Prostate gland (tissue), 2 donors: ENCODE measurements around the gene NCAM1. TPM values are rescaled to one million over a fixed set of nuclear protein-coding genes. Genes with fewer than 3 reads are reported as not detected.

Experiments used
- DNase-seq: peaks from one replicate; pipeline ENCODE4 v3.0.0-alpha.2; 2019; ENCODE audit warnings: low spot score
- H3K27ac ChIP-seq, 2 donors: fragments of 200-600 bp; sonication (generic); 2 replicates each; pipeline ENCODE4 v1.5.1; 2017 to 2019
- H3K27me3 ChIP-seq: fragments of 200-600 bp; sonication (generic); replicated peaks from 2 replicates; pipeline ENCODE4 v1.5.1; 2019; ENCODE audit not compliant: insufficient read depth
- H3K36me3 ChIP-seq, 2 donors: fragments of 200-600 bp; sonication (generic); 1 replicate in 1 of 2; 2 replicates in 1 of 2; pipeline versions ENCODE4 v1.5.1 to v1.8.1; 2017 to 2019
- H3K4me1 ChIP-seq: fragments of 200-600 bp; sonication (generic); replicated peaks from 2 replicates; pipeline ENCODE4 v1.5.1; 2019
- H3K4me3 ChIP-seq, 2 donors: fragments of 200-600 bp; sonication (generic); 2 replicates each; pipeline ENCODE4 v1.5.1; 2017 to 2019
- H3K9me3 ChIP-seq: fragments of 200-600 bp; sonication (generic); 2 replicates; pipeline ENCODE4 v1.5.1; 2017
- POLR2A ChIP-seq: fragments of 450-650 bp; IDR thresholded peaks from one replicate; pipeline ENCODE4 v1.6.1; 2016; ENCODE audit warnings: antibody characterized with exemption, mild to moderate bottlenecking
- POLR2AphosphoS5 ChIP-seq: sonication (generic); formaldehyde crosslinking; IDR thresholded peaks from one replicate; pipeline ENCODE4 v1.6.1; 2017; ENCODE audit warnings: antibody characterized with exemption
- WGBS: methylation state at CpG from one replicate; pipeline ENCODE4 v1.1.5; 2018; 5-methylcytosine and 5-hydroxymethylcytosine counted together
- intact Hi-C: fragments of 100-400 bp; cut with DNase I; formaldehyde crosslinking; loops from one replicate; pipeline ENCODE4 v1.14.2; 2022
- total RNA-seq, 2 donors: library from RNA; depleted of rRNA; stranded (reverse); fragments of >200 nt; gene quantifications; one replicate each; pipeline ENCODE4 v1.1.0, GENCODE V29; 2016
- TF ChIP-seq, protein P1 (sequence below), 4 experiments: fragments of 200-600 bp in 2 of 4; fragments of 450-650 bp in 2 of 4; sonication (generic) in 2 of 4; IDR thresholded peaks; 1 replicate in 3 of 4; 2 replicates in 1 of 4; pipeline ENCODE4 v1.5.1; 2016 to 2019; ENCODE audit warnings: antibody characterized with exemption in 4 of 4, mild to moderate bottlenecking in 2 of 4, moderate library complexity in 2 of 4

The NCAM1 gene
- total RNA-seq, 2 donors from 2014 or later, result 3.8 to 39.7 TPM

DNA sequence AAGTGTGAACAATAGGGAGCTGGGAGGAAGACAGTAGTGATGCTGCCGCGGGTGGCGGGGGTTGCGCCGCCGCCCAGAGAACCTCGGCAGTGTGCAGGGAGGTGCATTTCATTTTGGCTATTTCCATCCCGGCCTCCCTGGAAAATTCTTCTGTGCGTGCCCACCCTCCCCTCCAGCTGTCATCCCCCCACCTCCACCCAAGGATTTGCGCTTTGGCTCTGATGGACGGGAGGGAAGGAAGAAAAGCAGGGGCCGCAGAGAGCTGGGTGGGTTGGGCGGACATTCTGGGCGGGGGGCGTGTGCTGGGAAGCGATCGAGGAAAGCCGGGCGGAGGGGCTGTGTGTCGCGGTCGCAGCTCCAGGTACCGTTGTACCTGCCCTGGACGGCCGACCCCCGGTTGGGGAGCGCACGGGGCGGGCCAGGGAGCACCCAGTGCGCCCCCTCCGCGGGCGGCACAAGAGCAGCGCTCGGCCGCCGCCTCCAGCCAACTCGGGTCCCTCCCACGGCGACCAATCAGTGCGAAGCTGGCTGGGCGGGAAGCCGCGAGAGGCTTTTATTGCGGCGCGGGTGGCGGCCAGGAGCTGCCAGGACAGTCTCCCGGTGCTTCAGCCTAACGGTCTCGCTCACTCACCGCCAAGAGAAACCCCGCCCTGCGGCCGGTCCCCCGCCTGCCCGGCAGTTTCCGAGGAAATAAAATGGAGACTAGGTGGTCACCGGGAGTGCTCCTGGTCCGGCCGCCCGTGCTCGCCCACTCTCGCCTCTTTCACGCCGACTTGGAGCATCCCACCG lies 1.6 kb downstream of the NCAM1 start:
- intact Hi-C loops, result loop anchor here (5.0 to 10.0 kb wide), 3 partner anchors 150 to 668 kb away; no protein-coding TSS in a partner anchor
- Histone ChIP-seq H3K27ac (no peak overlapping the region), H3K36me3 (no peaks in the 10 kb centered on the region), H3K27me3 (peaks cover 14% of the 10 kb centered on the region), H3K9me3 (no peaks in the 10 kb centered on the region), H3K4me3 (peak overlapping the region; percentile 31 to 36), H3K4me1 (no peaks in the 10 kb centered on the region)
- TF ChIP-seq POLR2A, result no peak
- TF ChIP-seq, protein P1, sequence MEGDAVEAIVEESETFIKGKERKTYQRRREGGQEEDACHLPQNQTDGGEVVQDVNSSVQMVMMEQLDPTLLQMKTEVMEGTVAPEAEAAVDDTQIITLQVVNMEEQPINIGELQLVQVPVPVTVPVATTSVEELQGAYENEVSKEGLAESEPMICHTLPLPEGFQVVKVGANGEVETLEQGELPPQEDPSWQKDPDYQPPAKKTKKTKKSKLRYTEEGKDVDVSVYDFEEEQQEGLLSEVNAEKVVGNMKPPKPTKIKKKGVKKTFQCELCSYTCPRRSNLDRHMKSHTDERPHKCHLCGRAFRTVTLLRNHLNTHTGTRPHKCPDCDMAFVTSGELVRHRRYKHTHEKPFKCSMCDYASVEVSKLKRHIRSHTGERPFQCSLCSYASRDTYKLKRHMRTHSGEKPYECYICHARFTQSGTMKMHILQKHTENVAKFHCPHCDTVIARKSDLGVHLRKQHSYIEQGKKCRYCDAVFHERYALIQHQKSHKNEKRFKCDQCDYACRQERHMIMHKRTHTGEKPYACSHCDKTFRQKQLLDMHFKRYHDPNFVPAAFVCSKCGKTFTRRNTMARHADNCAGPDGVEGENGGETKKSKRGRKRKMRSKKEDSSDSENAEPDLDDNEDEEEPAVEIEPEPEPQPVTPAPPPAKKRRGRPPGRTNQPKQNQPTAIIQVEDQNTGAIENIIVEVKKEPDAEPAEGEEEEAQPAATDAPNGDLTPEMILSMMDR (IDR thresholded peaks at IDR 0.05), result no peak
- TF ChIP-seq POLR2AphosphoS5, result peak; percentile 10
- DNase-seq, result peak; percentile 37
- 1% methylated on average over 45 of the region's 67 CpGs for WGBS

DNA sequence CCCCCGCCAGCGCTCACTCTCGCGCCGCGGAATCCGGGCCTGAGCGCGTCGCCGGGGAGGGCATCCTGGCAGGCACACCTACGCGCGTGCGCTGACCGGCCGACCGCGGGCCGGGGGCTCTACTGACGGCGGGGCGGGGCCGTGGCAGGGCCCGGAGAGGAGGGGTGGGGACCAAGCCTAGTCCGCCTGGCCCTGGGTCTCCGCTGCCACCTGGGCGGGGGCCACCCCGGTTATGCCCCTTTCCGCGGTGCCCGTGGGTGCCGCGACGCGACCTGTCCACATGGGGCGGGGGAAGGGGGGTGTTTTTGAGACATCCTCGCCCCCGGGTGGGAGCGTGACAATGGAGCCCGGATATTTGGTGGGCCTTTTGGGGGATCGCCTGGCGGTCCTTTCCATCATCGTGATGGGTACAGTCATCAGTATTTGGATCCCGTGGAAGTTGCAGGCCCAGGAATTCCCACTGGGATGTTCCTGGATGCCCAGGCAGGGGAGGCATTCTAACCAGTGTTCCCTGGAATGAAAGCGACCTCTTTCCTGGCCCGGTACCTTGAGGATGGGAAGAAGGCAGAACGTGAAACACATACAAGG lies 2.2 kb downstream of the NCAM1 start:
- Histone ChIP-seq H3K4me3 (peak overlapping the region; percentile 31 to 36), H3K9me3 (no peaks in the 10 kb centered on the region), H3K4me1 (no peaks in the 10 kb centered on the region), H3K27ac (no peak overlapping the region), H3K36me3 (no peaks in the 10 kb centered on the region), H3K27me3 (peaks cover 14% of the 10 kb centered on the region)
- DNase-seq, result no peak
- 6% methylated on average over 44 of the region's 48 CpGs for WGBS
- no peak for TF ChIP-seq POLR2A
- TF ChIP-seq, protein P1 (IDR thresholded peaks at IDR 0.05), result no peak
- no peak for TF ChIP-seq POLR2AphosphoS5
- intact Hi-C loops, result loop anchor here (5.0 to 10.0 kb wide), 3 partner anchors 149 to 669 kb away; no protein-coding TSS in a partner anchor

DNA sequence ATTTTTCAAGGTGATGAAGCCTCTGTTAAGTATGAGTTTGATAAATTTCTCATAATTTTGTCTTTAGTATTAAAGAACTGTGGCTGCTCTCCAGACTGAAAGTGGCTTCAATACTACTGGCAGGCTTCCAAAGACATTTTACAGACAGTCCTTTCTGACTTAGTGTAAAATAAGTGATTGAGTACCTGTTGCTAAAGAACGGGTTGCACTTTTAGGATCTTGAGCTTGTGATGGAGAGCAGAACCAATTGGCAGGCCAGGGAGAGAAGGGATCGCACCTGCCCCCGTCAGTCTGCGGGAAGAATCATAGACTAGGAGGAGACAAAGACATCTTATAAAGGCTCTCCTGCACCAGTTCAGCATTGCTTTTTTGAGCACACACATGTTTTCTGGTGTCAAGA lies 4.4 kb downstream of the NCAM1 start:
- intact Hi-C loops, result loop anchor here (10.0 kb wide), 1 partner anchor 671 kb away; no protein-coding TSS in a partner anchor
- Histone ChIP-seq H3K4me3 (no peak overlapping the region), H3K9me3 (no peaks in the 10 kb centered on the region), H3K36me3 (no peaks in the 10 kb centered on the region), H3K27me3 (peaks cover 9% of the 10 kb centered on the region), H3K4me1 (no peaks in the 10 kb centered on the region), H3K27ac (no peak overlapping the region)
- WGBS, result 53% methylated on average over 4 of the region's 4 CpGs
- TF ChIP-seq POLR2AphosphoS5 (no peak), POLR2A (no peak)
- TF ChIP-seq, protein P1 (IDR thresholded peaks at IDR 0.05), result no peak
- no peak for DNase-seq

DNA sequence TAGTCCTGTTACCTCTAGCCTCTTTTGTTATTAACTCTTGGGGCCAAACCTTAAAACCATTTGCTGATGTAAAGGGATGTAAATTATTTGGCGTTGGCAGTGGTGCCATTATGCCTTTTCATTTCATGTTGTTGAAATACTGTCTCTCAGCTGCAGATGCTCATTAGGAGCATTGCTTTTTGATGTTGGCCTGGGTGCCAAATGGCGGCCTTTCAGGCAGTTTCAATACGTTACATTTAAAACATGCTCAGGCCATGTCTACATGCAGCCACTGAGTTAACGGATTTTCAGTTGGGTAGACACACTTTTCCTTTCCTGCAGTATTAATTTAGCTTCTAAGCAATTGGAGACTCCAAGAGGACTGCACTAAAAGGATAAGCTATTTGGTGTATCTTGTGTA lies 5.3 kb downstream of the NCAM1 start:
- no peak overlapping the region for H3K4me3 ChIP-seq
- H3K27me3 ChIP-seq, result peaks cover 7% of the 10 kb centered on the region
- no peak for TF ChIP-seq POLR2A
- no peak for TF ChIP-seq POLR2AphosphoS5
- DNase-seq, result no peak
- no peaks in the 10 kb centered on the region for H3K36me3 ChIP-seq
- WGBS, result 90% methylated on average over 4 of the region's 4 CpGs
- no peaks in the 10 kb centered on the region for H3K9me3 ChIP-seq
- intact Hi-C loops, result loop anchor here (10.0 kb wide), 1 partner anchor 672 kb away; no protein-coding TSS in a partner anchor
- H3K4me1 ChIP-seq, result no peaks in the 10 kb centered on the region
- H3K27ac ChIP-seq, result no peak overlapping the region

DNA sequence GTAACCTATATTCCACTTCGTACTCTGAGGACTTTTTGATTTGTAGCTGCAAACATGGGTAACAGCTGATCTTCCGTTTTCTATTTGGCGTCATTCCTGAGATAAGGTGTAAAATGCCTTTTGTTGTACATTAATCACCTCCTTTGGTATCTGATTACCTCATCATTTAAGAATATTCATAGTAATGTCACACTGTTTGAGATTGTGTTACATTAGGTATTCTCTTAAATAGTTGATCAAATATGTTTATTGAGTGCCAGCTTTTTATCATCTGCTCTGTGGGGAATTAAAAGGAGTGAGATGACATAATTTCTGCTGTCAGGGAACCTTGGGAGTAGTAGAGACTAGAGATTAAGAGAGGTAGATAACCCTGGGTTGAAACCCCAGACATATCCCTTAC lies 5.9 kb downstream of the NCAM1 start:
- H3K27me3 ChIP-seq, result peaks cover 7% of the 10 kb centered on the region
- no peaks in the 10 kb centered on the region for H3K9me3 ChIP-seq
- no peak for TF ChIP-seq POLR2AphosphoS5
- no peak for TF ChIP-seq POLR2A
- TF ChIP-seq, protein P1 (IDR thresholded peaks at IDR 0.05), result no peak
- intact Hi-C loops, result loop anchor here (10.0 kb wide), 1 partner anchor 672 kb away; no protein-coding TSS in a partner anchor
- no peak for DNase-seq
- no peak overlapping the region for H3K4me3 ChIP-seq
- no peaks in the 10 kb centered on the region for H3K4me1 ChIP-seq
- H3K27ac ChIP-seq, result no peak overlapping the region
- no peaks in the 10 kb centered on the region for H3K36me3 ChIP-seq
- 57% methylated on average over 3 of the region's 3 CpGs for WGBS
